T-helper 2 cell (primary cell): Measurements from ENCODE around the gene LRMDA.

ENCODE experiments used
- DNase-seq, 5 experiments: peaks; one replicate each; pipeline versions ENCODE4 v3.0.0 to v3.0.0-alpha.2; 2012 to 2022

Gene LRMDA

DNA sequence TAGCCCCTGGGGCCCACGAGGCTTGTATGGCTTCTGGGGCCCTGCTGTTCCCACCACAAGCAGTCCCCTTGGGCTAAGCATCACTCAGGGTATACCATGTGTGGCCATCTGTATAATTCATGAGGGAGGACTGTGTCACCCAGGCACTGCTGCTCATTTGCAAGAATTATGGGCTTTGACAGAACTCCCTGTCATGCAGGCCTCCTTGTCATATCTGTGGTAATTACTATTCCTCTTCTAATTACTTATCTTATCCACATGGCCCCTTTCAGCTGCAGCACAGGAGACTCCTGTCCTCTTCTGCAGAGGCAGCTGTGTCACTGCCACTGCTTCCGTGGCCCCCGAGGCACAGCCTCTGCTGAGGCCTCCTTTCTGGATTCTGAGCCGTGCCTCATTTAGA is 46.3 kb downstream of the LRMDA start:
- DNase-seq: no peak

GRCh38 chr10:75480374-75480773 is 49.0 kb downstream of the LRMDA start:
- no peak for DNase-seq

DNA sequence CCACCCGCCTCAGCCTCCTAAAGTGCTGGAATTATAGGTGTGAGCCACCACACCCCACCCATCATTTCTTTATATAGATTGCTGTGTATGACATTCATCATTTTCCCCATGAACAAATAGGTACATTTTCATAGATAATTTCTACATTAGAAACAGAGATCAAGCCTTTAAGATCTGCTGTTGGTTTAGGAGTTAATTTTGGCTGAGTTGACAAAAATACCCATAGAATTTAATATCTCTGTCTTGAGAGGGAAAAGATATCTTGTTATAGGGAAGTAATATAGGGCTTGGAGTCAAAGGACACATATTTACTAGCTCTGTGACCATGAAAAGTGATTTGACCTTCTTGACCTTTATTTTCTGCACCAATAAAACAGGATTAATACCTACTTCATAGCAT is 51.8 kb downstream of the LRMDA start:
- no peak for DNase-seq

- no peak for DNase-seq
Measured at GRCh38 chr10:75484717-75485116, 53.3 kb downstream of the LRMDA start.

DNA sequence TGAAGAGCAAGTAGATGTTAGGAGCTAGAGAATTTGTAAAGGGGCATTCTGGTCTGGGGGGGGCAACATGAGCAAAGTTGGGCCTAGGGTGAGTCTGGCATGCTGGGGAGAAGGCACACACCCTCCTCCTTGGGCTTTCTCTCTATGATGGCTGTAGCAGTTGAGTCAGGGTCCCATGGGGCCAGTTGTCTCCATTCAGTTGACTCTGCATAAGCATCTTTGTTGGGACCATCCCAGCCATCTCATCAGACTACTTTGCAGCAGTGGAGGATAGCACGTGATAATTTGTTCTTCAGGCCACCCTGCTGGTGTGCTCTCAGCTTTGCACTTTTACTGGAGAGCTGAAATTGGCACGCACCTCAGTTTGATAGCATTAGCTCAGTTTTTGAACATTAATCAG is 55.2 kb downstream of the LRMDA start:
- no peak for DNase-seq

- no peak for DNase-seq
Measured at GRCh38 chr10:75487087-75487754, 55.8 kb downstream of the LRMDA start.

DNA sequence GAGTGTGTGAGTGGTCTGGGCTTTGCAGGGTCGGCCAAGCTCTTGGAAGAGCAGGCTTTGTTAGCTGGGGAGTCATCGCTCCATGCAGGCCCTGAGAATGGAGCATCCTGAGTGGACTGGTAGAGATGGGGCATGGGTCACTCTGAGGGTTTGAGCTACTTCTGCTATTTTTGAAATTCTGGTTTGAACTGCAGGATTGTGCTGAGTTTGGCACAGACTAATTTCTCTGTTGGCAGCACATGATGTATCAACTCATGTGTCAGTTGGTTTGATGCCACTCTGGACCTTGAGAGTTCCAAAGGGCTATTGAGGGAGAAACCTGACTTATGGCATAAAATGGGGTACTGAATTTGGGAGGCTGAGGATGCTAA is 56.3 kb downstream of the LRMDA start:
- DNase-seq: no peak

DNA sequence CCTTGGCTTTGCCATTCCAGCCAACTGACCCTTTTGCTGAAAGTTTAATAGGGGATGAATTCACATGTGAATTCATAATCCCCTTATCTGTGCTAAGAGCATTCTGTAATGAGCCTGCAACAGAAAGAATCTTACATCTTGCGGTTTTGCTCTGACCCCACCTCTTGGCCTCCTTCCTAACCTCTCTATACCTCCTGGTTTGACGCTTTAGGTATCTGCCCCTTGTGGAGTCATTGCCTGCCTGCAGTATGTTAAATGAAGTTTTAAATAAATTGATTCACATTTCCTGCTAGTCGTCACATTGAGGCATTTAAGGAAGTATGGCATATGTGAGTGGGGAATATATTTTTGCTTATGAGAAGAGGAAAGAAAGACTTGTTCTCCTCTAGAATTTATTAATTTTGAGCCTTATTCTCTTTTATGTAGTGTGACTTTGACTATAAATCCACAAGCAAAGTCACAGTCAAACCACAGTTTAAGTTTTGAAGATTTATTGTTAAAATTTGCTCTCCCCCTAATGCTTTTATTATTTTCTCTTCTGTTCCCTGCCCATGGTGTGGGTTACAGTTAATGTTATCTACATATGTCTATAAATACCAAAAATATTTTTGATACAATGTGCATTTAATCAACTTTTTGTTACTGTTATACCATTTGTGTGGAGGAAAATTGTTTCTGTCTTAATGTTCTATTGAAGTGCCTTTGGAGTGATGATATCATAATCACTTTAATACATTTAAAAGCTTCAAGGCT is 60.9 kb downstream of the LRMDA start:
- no peak for DNase-seq

DNA sequence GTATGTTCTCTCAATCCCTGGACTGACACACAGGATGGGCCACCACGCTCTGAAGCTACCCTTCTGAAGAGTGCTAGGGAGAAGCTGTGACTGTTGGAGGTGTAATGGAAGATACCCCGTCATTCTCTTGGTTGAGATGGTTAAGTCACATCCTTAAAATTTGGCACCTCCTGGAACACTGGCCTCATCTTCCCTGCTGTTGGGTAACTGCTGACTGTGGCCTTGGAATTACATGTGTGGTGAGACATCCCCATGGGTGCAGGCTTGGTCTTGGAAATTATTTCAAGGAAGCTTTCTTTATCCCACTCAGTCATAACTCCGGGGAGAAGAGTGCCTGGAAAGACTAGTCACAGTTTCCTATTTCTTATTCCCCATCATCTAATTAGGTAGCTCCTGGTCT is 62.0 kb downstream of the LRMDA start:
- no peak for DNase-seq

- no peak for DNase-seq
Measured at GRCh38 chr10:75495434-75496190, 64.2 kb downstream of the LRMDA start.

DNA sequence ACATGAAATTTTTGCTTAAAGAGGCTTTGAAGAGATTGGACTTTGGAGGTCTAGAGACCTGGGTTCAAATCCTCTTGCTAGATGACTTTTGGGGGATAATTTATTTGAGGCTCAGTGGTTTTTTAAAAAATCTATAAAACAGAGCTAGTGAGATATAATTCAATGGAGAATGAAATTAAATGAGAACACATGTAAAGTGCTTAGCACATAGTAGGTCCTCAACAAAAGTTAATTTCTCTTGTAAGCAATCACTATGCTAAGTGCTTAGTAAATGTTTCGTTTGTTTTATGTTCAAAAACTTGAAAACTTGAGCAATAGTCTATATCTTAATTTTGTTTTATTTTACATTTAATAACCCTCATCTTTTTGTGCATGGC is 64.8 kb downstream of the LRMDA start:
- DNase-seq: no peak

DNA sequence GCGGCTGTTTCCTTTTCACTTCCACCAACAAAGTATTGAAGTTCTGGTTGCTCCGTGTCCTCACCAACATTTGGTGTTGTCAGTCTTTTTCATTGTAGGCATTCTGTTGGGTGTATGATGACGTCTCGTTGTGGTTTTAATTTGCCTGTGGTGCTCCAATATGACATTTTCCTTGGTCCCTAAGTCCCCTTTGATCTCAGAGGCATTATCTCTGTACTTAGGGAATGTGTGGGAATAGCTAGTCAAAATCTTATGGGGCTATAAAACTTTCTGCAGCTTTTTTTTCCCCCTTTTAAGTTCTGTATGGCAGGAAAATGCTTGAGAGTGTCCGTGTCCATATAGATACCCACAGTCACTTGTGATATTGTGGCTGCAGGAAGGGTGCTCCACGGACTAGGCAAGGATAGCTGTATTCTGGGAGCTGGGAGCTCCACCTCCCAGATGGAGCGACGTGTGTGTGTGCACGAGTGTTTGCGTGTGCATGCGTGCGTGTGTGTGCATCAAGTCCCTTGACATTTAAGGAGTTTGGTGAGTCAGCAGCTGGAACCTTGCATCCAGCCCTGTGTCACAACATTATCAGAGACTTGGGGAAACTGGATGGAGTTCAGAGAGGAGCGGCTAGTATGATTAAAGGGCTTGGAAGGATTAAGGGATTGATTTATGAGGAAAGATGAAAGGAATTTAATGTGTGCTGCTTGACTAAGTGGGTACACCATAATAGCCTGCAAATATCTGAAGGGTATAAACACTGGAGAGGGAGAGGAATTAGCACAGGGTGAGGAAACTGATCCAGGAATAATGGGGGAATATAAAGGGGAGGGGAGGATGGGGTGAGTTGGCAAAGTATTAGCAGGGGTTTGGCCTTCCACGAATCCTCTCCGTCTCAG is 66.8 kb downstream of the LRMDA start:
- no peak for DNase-seq

- no peak for DNase-seq
Measured at GRCh38 chr10:75498884-75499350, 67.5 kb downstream of the LRMDA start.

DNA sequence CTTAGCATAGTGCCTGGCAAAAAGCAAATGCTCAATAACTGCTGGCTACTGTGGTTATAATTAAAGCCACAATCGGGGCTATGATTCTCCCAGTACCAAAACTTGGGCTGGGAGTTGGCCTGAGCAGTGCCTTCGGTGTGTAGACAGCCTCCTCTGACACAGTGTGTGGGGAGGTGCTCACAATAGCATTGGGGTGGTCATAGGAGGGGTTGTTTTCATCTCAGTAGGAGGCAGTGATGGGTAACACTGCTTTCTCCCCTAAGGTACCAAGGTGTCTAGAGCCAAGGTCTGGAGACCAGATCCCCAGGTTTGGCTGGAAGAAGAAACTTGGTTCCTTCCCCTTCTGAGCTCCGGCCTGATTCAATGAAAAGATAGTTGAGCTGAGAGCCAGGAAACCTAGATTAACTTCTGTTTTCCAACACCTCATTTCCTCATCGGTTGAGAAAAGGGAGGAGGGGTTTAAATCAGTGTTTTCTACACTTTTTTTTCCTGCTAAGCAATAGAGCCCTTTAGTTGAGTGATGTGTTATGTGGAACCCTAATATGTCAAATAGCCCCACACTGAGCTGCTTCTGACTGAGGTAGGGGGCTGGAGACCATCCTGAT is 68.2 kb downstream of the LRMDA start:
- DNase-seq: no peak

DNA sequence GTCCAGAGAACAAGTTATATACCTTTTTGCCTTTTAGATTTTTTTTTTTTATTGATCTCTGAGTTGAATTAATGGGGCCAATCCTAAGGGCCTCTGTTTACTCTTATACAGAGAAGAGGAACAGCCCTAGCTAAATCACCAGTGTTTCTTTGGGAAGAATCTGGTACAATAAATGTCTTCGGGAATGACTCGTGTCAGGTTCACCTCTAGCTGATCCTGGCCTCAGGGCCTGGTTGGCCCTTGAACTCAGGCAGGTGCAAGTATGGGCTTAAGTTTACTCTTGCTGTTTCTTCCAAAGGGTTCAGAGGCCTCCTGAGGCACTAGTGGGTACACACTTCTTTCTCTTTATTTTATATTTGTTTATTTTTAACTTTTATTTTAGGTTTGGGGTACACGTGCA is 71.0 kb downstream of the LRMDA start:
- no peak for DNase-seq

- DNase-seq: no peak
Measured at GRCh38 chr10:75502838-75503237, 71.4 kb downstream of the LRMDA start.

DNA sequence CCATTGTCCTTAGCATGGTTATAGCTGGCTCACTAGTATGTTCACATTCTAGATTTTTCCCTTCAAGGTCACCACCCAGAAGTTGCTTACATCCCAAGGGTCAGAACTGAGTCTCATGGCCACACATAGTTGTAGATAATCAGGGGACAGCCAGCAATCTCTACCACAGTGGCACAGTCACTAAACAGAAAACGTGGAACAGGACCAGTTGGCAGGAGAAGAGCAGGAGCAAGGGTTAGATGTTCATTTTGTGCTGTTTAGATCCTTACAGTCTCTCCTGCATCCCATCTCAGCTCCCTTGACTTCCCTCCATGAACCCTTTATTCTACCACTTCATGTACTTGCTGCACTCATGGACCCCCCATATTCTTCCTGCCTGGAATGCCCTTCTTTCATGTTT is 73.9 kb downstream of the LRMDA start:
- DNase-seq: no peak

DNA sequence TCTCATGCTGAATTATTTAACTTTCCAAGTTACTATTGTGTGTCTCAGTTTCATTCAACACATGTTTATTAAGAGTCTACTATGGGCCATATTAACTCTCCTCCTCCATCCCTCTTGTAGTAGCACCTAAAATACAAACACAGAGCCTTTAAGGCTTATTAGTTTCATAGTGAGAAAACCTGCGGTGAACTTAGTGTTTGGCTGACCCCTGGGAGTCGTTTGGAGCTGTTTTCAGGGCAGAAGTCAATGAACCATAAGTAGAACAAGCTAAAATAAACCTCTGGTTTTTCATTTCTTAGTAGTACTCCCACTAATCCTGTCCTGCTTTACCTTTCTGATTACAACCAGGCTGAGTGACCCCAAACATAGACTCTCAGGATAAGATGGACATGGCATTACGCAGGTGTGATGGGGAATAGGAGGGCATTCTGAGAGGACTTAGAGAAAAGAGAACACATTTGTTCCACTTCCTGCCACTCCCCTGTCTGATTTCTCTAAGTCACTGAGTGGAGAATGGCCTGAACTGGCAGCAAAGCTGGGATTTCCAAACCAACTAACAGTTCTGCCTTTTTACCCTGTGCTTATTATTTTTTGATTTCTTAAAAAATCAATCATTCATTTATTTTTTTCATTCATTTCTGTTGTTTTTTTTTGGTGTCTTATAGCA is 74.5 kb downstream of the LRMDA start:
- no peak for DNase-seq

- DNase-seq: no peak
Measured at GRCh38 chr10:75506930-75507329, 75.5 kb downstream of the LRMDA start.

GRCh38 chr10:75507469-75507868 is 76.0 kb downstream of the LRMDA start:
- no peak for DNase-seq

DNA sequence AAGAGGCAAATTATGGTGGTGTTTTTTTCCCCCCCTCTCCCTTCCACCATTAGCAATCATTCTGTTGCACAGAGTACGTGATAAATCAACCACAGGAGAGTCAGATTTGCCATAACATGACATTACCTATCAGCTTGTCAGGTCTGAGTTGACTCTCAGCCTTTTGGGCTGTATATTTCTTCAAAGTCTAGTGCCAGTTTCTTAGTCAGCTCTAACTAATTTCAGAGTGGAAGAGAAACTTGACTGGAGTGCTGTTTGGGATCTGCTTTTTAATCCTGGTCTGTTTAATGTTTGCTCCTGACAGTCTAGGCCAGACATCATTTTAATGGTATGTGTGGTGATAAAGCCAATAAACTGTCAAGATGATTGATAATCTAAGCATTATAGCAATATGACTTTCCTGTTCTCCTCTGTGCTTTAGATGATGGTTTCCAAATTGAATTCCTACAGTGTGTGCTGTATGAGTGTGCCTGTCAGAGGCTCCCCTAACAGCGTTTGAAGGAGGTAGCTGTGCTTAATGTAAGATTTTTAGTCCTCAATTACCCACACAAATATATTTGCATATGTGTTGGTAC is 76.9 kb downstream of the LRMDA start:
- peak in 1 of 5 experiments; percentile 56 for DNase-seq
